Keratinocyte (primary cell): Measurements from ENCODE around the gene NBEA. TPM values are rescaled to one million over a fixed set of nuclear protein-coding genes. Genes with fewer than 3 reads are reported as not detected.

Experiments
- DNase-seq: peaks from one replicate; pipeline ENCODE4 v3.0.0-alpha.2; 2011; ENCODE audit warnings: low read depth, missing footprints, low spot score
- FAIRE-seq: peaks from 2 replicates; lab custom pipeline; 2011; peaks lifted over from hg19 to GRCh38; lab: Jason Lieb, UNC
- H2AFZ ChIP-seq: 2 replicates; pipeline ENCODE4 v1.6.0; 2012; ENCODE audit warnings: low read length, control low read depth, inconsistent platforms; ENCODE audit not compliant: control insufficient read depth
- H3K27ac ChIP-seq: 2 replicates; pipeline ENCODE4 v1.5.1; 2011; ENCODE audit warnings: low read length; ENCODE audit not compliant: control insufficient read depth, insufficient read depth
- H3K27me3 ChIP-seq: 3 replicates; pipeline ENCODE4 v1.6.0; 2011; ENCODE audit warnings: low read length; ENCODE audit not compliant: control insufficient read depth, insufficient read depth; ENCODE audit errors: extremely low read depth
- H3K36me3 ChIP-seq, 2 experiments: 2 replicates in 1 of 2; 3 replicates in 1 of 2; pipeline ENCODE4 v1.5.1; 2011; ENCODE audit warnings: low read length in 2 of 2, mild to moderate bottlenecking in 1 of 2; ENCODE audit not compliant: control insufficient read depth in 2 of 2, insufficient read depth in 2 of 2; ENCODE audit errors: extremely low read depth in 1 of 2
- H3K4me1 ChIP-seq: 3 replicates; pipeline ENCODE4 v1.5.1; 2011; ENCODE audit warnings: low read length; ENCODE audit not compliant: control insufficient read depth, insufficient read depth; ENCODE audit errors: extremely low read depth
- H3K4me2 ChIP-seq: 3 replicates; pipeline ENCODE4 v1.6.0; 2011; ENCODE audit warnings: low read depth, low read length; ENCODE audit not compliant: control insufficient read depth, insufficient read depth; ENCODE audit errors: extremely low read depth
- H3K4me3 ChIP-seq, 3 experiments: fragments of 200-600 bp in 1 of 3; sonication (generic) in 1 of 3; 2 replicates in 2 of 3; 3 replicates in 1 of 3; pipeline ENCODE4 v1.5.1; 2011 to 2016; ENCODE audit warnings: low read length in 3 of 3, mild to moderate bottlenecking in 3 of 3, control low read depth in 2 of 3, inconsistent platforms in 1 of 3, low read depth in 1 of 3, mixed read lengths in 1 of 3, mixed run types in 1 of 3, moderate library complexity in 1 of 3; ENCODE audit not compliant: control insufficient read depth in 2 of 3, insufficient read depth in 2 of 3; ENCODE audit errors: extremely low read depth in 1 of 3
- H3K79me2 ChIP-seq: 2 replicates; pipeline ENCODE4 v1.6.0; 2012; ENCODE audit warnings: low read length; ENCODE audit not compliant: control insufficient read depth, insufficient read depth
- H3K9ac ChIP-seq: 3 replicates; pipeline ENCODE4 v1.6.0; 2011; ENCODE audit warnings: low read length; ENCODE audit not compliant: control insufficient read depth, insufficient read depth; ENCODE audit errors: extremely low read depth
- H3K9me1 ChIP-seq: 3 replicates; pipeline ENCODE4 v1.6.0; 2011; ENCODE audit warnings: low read length; ENCODE audit not compliant: control insufficient read depth, insufficient read depth; ENCODE audit errors: extremely low read depth
- H3K9me3 ChIP-seq: 2 replicates; pipeline ENCODE4 v1.5.1; 2012; ENCODE audit warnings: low read depth, low read length; ENCODE audit not compliant: control insufficient read depth
- H4K20me1 ChIP-seq: 3 replicates; pipeline ENCODE4 v1.6.0; 2011; ENCODE audit warnings: low read length; ENCODE audit not compliant: control insufficient read depth, insufficient read depth; ENCODE audit errors: extremely low read depth
- CTCF ChIP-seq, 3 experiments: IDR thresholded peaks in 1 of 3; conservative IDR thresholded peaks in 1 of 3; optimal IDR thresholded peaks in 1 of 3; 2 replicates in 2 of 3; 3 replicates in 1 of 3; pipeline versions ENCODE3 to v1.5.1; 2011; ENCODE audit warnings: low read length in 3 of 3, mild to moderate bottlenecking in 3 of 3, moderate library complexity in 2 of 3, control low read depth in 1 of 3, inconsistent platforms in 1 of 3; ENCODE audit not compliant: insufficient read depth in 2 of 3; ENCODE audit errors: extremely low read depth in 1 of 3
- EZH2 ChIP-seq: IDR thresholded peaks from one replicate; pipeline ENCODE4 v1.6.1; 2012; ENCODE audit warnings: inconsistent platforms, mild to moderate bottlenecking, low read length, moderate library complexity
- dilution Hi-C: fragments of 300-500 bp; cut with MboI; formaldehyde crosslinking; loops from one replicate; pipeline ENCODE4 v1.7.0; 2020; ENCODE audit warnings: low sequenced_read_pairs; ENCODE audit not compliant: extremely low pct_ligation_motif_present
- polyA plus RNA-seq, 5 experiments: library from polyadenylated mRNA; depleted of rRNA in 3 of 5; stranded (reverse) in 3 of 5; stranded (forward) in 1 of 5; unstranded in 1 of 5; fragments of >200 nt; gene quantifications; 1 replicate in 1 of 5; 2 replicates in 3 of 5; 3 replicates in 1 of 5; pipeline versions ENCODE4 v1.2.1 to v1.2.3, GENCODE V29; 2011 to 2012; ENCODE audit warnings: missing spikeins in 2 of 5, low read depth in 1 of 5, low replicate concordance in 1 of 5

Gene NBEA
- polyA plus RNA-seq, 1 donor (not counting 4 experiments of a cell fraction or from before 2014, with no cell fraction given): 0.05 TPM

- no peak for TF ChIP-seq CTCF (optimal IDR thresholded peaks at IDR 0.05 in 1 of 3, IDR thresholded peaks at IDR 0.05 in 1 of 3, conservative IDR thresholded peaks at IDR 0.05 in 1 of 3; ENCODE audit: extremely low read depth in 1 of 3, insufficient read depth in 2 of 3, low read length in 3 of 3)
- TF ChIP-seq EZH2: no peak
- H3K9me1 ChIP-seq: no peaks in the 10 kb centered on the region
- DNase-seq (no peak), FAIRE-seq (no peak)
- no peak overlapping the region for H3K27ac ChIP-seq
- H3K36me3 ChIP-seq: no peaks in the 10 kb centered on the region
- H3K4me1 ChIP-seq: no peaks in the 10 kb centered on the region
- no peak overlapping the region for H3K4me3 ChIP-seq
- dilution Hi-C loops: no loop called here
- H3K4me2 ChIP-seq: no peak overlapping the region
- no peak overlapping the region for H2AFZ ChIP-seq
- H3K9ac ChIP-seq: no peak overlapping the region
- no peaks in the 10 kb centered on the region for H3K79me2 ChIP-seq
- H3K9me3 ChIP-seq: no peaks in the 10 kb centered on the region
- no peaks in the 10 kb centered on the region for H4K20me1 ChIP-seq
- no peaks in the 10 kb centered on the region for H3K27me3 ChIP-seq
Observed at GRCh38 chr13:35603593-35604285, 661.7 kb downstream of the NBEA start.

- dilution Hi-C loops: no loop called here
- Histone ChIP-seq H3K27me3 (no peaks in the 10 kb centered on the region), H3K9me1 (no peaks in the 10 kb centered on the region), H3K4me3 (no peak overlapping the region), H3K27ac (no peak overlapping the region), H3K4me2 (no peak overlapping the region), H3K9me3 (no peaks in the 10 kb centered on the region), H2AFZ (no peak overlapping the region), H3K36me3 (no peaks in the 10 kb centered on the region), H3K79me2 (no peaks in the 10 kb centered on the region), H3K9ac (no peak overlapping the region), H3K4me1 (no peaks in the 10 kb centered on the region), H4K20me1 (no peaks in the 10 kb centered on the region)
- FAIRE-seq (no peak), DNase-seq (no peak)
- no peak for TF ChIP-seq EZH2
- TF ChIP-seq CTCF (optimal IDR thresholded peaks at IDR 0.05 in 1 of 3, IDR thresholded peaks at IDR 0.05 in 1 of 3, conservative IDR thresholded peaks at IDR 0.05 in 1 of 3; ENCODE audit: extremely low read depth in 1 of 3, insufficient read depth in 2 of 3, low read length in 3 of 3): no peak
Observed at GRCh38 chr13:35614666-35615065, 672.6 kb downstream of the NBEA start.
